SK-N-MC (cell line): ENCODE results near the gene PAK1.

Experiments used
- DNase-seq: peaks from one replicate; pipeline ENCODE4 v3.0.0-alpha.2; 2011; ENCODE audit warnings: low read depth, low spot score
- H3K27ac ChIP-seq: fragments of 200-600 bp; sonication (generic); 2 replicates; pipeline ENCODE4 v1.5.1; 2016; ENCODE audit warnings: mixed run types
- H3K36me3 ChIP-seq: fragments of 200-600 bp; sonication (generic); 2 replicates; pipeline ENCODE4 v1.6.1; 2017; ENCODE audit warnings: antibody characterized with exemption, low read length, mixed read lengths; ENCODE audit not compliant: insufficient read depth
- H3K4me3 ChIP-seq: fragments of 200-600 bp; sonication (generic); 2 replicates; pipeline ENCODE4 v1.5.1; 2016
- H3K9ac ChIP-seq: fragments of 200-600 bp; sonication (generic); 2 replicates; pipeline ENCODE4 v1.8.0; 2017; ENCODE audit warnings: mixed run types, mixed read lengths; ENCODE audit not compliant: insufficient read length
- H3K9me3 ChIP-seq: fragments of 200-600 bp; sonication (generic); 2 replicates; pipeline ENCODE4 v1.6.1; 2017; ENCODE audit warnings: low read depth, mild to moderate bottlenecking, antibody characterized with exemption, low read length, moderate library complexity, mixed read lengths
- EZH2 ChIP-seq: fragments of 200-600 bp; sonication (generic); IDR thresholded peaks from one replicate; pipeline ENCODE4 v1.6.1; 2017; ENCODE audit warnings: antibody characterized with exemption
- FOXP2 ChIP-seq: optimal IDR thresholded peaks from 2 replicates; pipeline ENCODE3; 2011; ENCODE audit warnings: mild to moderate bottlenecking, moderate library complexity; ENCODE audit not compliant: insufficient read depth; ENCODE audit errors: extremely low read length, control extremely low read depth
- POLR2AphosphoS5 ChIP-seq: IDR thresholded peaks from 2 replicates; pipeline ENCODE4 v1.6.1; 2012; ENCODE audit warnings: mild to moderate bottlenecking, low read depth, low read length, borderline replicate concordance

The PAK1 gene

GRCh38 chr11:77276271-77276670 is 197.6 kb downstream of the PAK1 start:
- TF ChIP-seq EZH2 (no peak), FOXP2 (no peak), POLR2AphosphoS5 (no peak)
- H3K9ac ChIP-seq, result no peak overlapping the region
- no peaks in the 10 kb centered on the region for H3K36me3 ChIP-seq
- no peak for DNase-seq
- no peaks in the 10 kb centered on the region for H3K9me3 ChIP-seq
- H3K27ac ChIP-seq, result no peak overlapping the region
- no peak overlapping the region for H3K4me3 ChIP-seq
